ENCODE results near the gene C1orf50. TPM values are rescaled to one million over a fixed set of nuclear protein-coding genes. Genes with fewer than 3 reads are reported as not detected.

The C1orf50 gene
- total RNA-seq, 1 donor: 5.2 TPM

GRCh38 chr1:42761567-42761966 lies 5.5 kb upstream of the C1orf50 start:
- no peak for TF ChIP-seq CTCF (IDR thresholded peaks at IDR 0.05; ENCODE audit: insufficient read depth, low read depth, low read length)
- no peak for DNase-seq (ENCODE audit: low read depth)
- H3K4me3 ChIP-seq (ENCODE audit: low read depth, low read length): no peak overlapping the region

- no peak for DNase-seq (ENCODE audit: low read depth)
- no peak for TF ChIP-seq CTCF (IDR thresholded peaks at IDR 0.05; ENCODE audit: insufficient read depth, low read depth, low read length)
- H3K4me3 ChIP-seq (ENCODE audit: low read depth, low read length): no peak overlapping the region
These were observed 4.8 kb upstream of the C1orf50 start for GRCh38 chr1:42762269-42762668.

GRCh38 chr1:42765269-42765668 lies 1.8 kb upstream of the C1orf50 start:
- TF ChIP-seq CTCF (IDR thresholded peaks at IDR 0.05; ENCODE audit: insufficient read depth, low read depth, low read length): no peak
- peak; percentile 26 for DNase-seq (ENCODE audit: low read depth)
- peak overlapping the region; percentile 100 for H3K4me3 ChIP-seq (ENCODE audit: low read depth, low read length)

GRCh38 chr1:42765832-42766740 lies 963 bp upstream of the C1orf50 start:
- peak overlapping the region; percentile 100 for H3K4me3 ChIP-seq (ENCODE audit: low read depth, low read length)
- DNase-seq (ENCODE audit: low read depth): peak; percentile 89
- peak; percentile 65 for TF ChIP-seq CTCF (IDR thresholded peaks at IDR 0.05; ENCODE audit: insufficient read depth, low read depth, low read length)

- no peak for TF ChIP-seq CTCF (IDR thresholded peaks at IDR 0.05; ENCODE audit: insufficient read depth, low read depth, low read length)
- no peak for DNase-seq (ENCODE audit: low read depth)
- peak overlapping the region; percentile 100 for H3K4me3 ChIP-seq (ENCODE audit: low read depth, low read length)
These were observed 506 bp downstream of the C1orf50 start for GRCh38 chr1:42767510-42768000.

- no peak for TF ChIP-seq CTCF (IDR thresholded peaks at IDR 0.05; ENCODE audit: insufficient read depth, low read depth, low read length)
- peak overlapping the region; percentile 100 for H3K4me3 ChIP-seq (ENCODE audit: low read depth, low read length)
- DNase-seq (ENCODE audit: low read depth): no peak
These were observed 1.1 kb downstream of the C1orf50 start for GRCh38 chr1:42768172-42768571.

Measured in fibroblast of villous mesenchyme (primary cell).